Body of pancreas (tissue), 4 donors: ENCODE results near the gene UNC13C.

ENCODE experiments used
- CTCF ChIP-seq, 7 experiments: fragments of 450-650 bp in 4 of 7; fragments of 200-600 bp in 3 of 7; sonication (generic) in 3 of 7; IDR thresholded peaks; one replicate each; pipeline ENCODE4 v1.5.1; 2016 to 2019; ENCODE audit warnings: antibody characterized with exemption in 7 of 7
- POLR2A ChIP-seq, 3 donors: fragments of 450-650 bp; IDR thresholded peaks; one replicate each; pipeline ENCODE4 v1.6.1; 2016; ENCODE audit warnings: antibody characterized with exemption in 3 of 3, mild to moderate bottlenecking in 2 of 3

- TF ChIP-seq POLR2A (IDR thresholded peaks at IDR 0.05): no peak
- TF ChIP-seq CTCF (IDR thresholded peaks at IDR 0.05): no peak
Measured at GRCh38 chr15:54250326-54250725, 272.1 kb downstream of the UNC13C start.
